Amygdala (tissue), 56 donors: Measurements from ENCODE around the gene APOM.

Experiments used
- DNase-seq, 56 donors: peaks; one replicate each; lab custom pipeline; 2025; lab: John Stamatoyannopoulos, UW

Gene APOM

GRCh38 chr6:31654574-31655348, 933 bp upstream of the APOM start:
- no peak for DNase-seq

DNA sequence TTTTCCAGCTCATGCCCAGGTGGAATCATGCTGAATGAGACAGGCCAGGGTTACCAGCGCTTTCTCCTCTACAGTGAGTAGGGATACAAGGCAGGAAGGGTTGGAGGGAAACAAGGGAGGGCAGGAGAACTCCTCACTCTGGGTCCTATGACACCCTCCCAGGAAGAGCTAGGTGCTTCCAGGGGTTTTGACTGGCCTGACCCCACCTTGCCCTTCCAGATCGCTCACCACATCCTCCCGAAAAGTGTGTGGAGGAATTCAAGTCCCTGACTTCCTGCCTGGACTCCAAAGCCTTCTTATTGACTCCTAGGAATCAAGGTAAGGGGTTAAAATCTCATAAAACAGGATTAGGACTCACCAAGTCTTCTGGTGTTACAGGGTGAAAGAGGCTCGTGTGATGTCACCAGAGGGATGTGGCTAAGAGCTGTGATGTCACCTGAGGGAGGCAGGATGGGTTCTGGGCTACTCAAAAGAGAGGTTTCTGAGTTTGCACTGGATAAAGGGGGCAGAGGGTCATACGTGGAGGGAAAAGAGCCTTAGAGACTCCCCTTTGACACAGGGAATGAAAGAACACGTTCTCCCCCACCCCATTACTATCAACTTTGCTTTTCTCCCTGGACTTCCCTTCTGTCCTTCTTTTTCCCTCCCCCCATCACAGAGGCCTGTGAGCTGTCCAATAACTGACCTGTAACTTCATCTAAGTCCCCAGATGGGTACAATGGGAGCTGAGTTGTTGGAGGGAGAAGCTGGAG, 1.9 kb downstream of the APOM start:
- no peak for DNase-seq

- DNase-seq, result no peak
Measured at GRCh38 chr6:31658158-31658688, 2.5 kb downstream of the APOM start.

GRCh38 chr6:31658983-31659648, 3.4 kb downstream of the APOM start:
- DNase-seq, result no peak

GRCh38 chr6:31659649-31660380, 4.1 kb downstream of the APOM start:
- DNase-seq, result peak in 1 of 56 donors; percentile 30

DNA sequence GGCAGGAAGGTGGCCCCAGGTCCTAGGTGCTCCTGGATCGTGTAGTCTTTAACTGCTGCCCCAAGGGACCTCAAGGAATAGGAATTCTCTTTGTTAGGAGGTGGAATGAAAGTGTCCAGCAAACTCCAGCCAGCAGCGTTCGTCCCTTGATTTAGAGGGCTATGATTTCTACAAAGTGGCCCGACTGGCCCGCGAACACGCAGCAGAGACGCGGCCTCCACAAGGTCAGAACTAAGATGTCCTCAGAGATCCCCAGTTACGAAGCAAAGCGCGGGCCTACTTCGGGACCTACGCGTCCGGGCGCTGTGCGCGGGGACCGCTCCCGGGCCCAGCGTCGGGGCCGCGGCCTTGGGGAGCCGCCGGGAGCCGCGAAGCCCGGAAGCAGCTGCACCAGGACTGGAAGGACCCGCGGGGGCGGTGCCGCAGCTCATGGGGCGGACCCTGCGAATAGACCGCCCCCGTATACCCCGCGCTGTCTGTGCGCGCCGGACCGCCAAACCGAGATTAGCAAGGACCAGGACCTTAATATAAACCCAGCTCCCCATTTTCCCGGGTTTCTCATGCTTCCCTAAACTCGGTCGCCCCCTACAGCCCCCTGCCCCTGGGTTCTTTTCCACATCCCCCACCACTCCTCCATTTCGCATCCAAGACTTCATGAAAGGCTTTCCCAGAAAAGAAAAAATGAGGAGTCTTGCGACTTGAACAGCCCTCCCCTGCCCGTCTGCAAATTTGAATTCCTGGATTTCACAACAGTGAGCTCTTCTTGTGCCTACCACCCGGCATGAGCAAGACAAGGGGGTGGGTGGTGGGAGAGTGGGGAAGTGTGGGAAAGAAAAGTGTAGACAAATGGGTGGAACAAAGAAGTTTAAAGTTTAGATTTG, 4.9 kb downstream of the APOM start, which contains the start of gene C6orf47:
TSS of gene C6orf47 (minus strand) at position 398 of the 881 bp plus-strand sequence. CDS start 831 bp downstream, outside the sequence.
- peak in 55 of 56 donors; percentile 12 to 86 (median 57) for DNase-seq

DNA sequence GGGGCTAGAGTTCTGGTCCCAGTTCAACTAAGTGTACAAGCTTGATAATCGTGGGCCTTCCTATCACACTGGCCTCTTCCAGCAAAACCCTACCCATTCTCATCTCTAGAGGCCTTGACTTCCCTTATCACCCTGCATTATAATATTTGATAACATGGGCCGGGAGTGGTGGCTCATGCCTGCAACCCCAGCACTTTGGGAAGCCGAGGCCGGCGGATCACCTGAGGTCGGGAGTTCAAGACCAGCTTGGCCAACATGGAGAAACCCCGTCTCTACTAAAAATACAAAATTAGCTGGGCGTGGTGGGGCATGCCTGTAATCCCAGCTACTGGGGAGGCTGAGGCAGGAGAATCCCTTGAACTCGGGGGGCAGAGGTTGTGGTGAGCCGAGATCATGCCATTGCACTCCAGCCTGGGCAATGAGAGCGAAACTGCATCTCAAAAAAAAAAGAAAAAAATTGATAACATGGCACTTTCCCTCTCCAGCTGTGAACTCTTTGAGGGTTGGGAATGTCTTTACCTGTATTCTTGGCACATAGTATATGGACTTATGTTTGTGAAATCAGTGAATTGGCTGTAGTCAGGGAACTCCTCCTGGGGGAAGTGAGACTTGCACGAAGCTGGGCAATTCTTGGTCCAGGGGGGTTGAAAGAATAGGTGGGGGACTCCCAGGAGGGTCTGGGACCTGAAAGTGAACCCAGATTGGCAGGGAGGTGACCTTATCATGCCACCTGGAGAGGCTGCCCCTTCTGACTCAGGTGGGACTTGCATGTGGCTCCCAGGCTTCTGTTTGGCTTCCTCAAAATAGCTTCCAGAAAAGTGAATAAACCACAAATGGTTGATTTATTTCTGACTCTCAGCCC, 5.8 kb downstream of the APOM start:
- DNase-seq, result no peak

DNA sequence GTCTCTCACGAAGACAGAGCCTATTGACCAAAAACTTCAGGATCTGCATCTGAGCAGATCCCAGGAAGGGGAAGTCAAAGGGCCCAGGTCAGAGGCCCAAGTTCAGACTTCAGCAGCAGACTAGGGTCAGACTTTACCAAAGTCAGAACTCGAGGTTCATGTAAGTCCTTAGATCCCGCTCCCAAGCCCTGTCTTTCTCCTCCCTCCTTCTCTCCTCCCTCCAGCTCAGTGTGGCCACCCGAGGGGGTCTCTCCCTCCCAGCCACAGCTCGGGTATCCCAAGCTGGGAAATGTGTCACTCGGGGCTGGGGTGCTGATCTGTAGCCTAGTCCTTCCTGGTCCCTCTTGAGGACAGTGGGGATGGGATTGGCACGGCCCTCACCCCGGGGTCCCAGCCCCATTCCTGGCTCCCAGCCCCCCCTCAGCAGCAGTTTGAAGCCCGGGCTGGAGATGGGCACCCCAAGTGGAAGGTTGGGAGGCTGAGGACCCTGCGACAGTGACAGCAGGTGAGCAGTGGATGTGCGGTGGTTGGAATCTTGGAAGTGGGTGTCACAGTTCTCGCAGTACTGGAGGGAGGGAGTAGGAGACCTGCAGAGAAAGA, 6.5 kb downstream of the APOM start:
- no peak for DNase-seq

DNA sequence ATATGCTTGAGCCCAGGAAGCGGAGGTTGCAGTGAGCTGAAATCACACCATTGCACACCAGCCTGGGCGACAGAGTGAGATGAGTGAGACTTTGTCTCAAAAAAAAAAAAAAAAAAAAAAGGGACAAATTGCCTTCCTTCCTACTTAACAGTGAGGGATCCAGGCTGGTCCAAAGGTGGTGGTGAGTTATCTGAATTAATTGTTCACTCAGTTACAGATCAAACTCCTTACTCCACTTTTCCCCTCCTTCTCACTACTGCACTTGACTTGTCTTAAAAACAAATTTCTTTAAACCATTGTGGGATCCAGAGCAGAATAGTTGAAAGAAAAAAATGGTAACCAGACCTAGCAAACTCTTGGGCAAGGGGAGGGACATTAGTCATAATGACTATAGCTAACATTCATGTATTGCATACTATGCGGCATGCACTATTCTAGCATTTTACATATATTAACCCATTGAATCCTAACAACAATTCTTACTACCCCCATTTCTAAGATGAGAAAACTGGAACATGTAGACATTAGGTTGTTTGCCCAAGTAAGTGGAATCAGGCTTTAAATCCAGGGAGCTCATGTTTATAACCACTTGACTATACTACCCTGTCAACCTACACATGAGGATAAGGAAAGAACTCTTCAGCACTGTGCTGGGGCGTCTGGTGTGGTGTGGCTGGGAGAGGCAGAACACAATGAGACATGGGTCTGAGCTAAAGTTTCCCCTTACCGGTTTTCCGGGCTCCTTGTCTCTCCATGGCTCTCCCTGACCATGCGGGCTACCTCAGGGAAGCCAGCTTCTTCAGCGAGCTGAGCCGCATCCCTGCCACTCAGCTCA, 7.6 kb downstream of the APOM start:
- no peak for DNase-seq

GRCh38 chr6:31663961-31664789, 8.5 kb downstream of the APOM start:
- DNase-seq, result peak in 3 of 56 donors; percentile 1 to 10 (median 8)

- peak; percentile 28 to 96 (median 84) for DNase-seq
Measured at GRCh38 chr6:31664790-31665500, 9.3 kb downstream of the APOM start, which contains the start of gene GPANK1. Gene GPANK1 (minus strand): TSS chr6:31664997. CDS start chr6:31664478, 519 bp downstream.

DNA sequence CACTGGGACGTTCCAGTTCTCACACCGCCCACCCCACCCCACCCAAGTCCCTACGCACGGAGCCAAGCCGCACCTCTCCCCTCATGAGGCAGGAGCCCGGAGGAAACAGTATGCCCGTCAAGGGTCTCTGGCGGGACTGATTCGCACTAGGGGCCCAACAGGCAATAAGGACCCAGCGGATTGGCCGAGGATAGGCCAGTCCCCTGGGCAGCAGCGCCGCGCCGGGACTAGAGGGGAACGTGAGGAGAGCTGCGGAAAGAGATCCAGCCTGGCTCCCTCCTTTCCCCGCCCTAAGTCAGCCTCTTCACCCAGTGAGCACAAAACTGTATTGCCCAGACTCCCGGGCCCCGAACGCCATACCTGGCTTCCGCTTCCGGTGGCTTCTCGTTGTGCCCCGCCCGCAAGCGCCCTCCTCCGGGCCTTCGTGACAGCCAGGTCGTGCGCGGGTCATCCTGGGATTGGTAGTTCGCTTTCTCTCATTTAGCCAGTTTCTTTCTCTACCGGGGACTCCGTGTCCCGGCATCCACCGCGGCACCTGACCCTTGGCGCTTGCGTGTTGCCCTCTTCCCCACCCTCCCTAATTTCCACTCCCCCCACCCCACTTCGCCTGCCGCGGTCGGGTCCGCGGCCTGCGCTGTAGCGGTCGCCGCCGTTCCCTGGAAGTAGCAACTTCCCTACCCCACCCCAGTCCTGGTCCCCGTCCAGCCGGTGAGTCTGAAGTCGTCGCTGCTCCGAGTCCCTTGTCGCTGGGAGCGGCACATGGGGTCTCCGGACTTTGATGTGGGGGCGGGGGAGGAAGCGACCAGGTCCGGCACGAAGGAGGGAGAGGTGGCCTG, 10.0 kb downstream of the APOM start, which contains the start of gene CSNK2B:
TSS of gene CSNK2B (plus strand) at position 580 of the 836 bp plus-strand sequence. CDS start 752 bp downstream, outside the sequence.
- peak; percentile 72 to 99 (median 98) for DNase-seq

DNA sequence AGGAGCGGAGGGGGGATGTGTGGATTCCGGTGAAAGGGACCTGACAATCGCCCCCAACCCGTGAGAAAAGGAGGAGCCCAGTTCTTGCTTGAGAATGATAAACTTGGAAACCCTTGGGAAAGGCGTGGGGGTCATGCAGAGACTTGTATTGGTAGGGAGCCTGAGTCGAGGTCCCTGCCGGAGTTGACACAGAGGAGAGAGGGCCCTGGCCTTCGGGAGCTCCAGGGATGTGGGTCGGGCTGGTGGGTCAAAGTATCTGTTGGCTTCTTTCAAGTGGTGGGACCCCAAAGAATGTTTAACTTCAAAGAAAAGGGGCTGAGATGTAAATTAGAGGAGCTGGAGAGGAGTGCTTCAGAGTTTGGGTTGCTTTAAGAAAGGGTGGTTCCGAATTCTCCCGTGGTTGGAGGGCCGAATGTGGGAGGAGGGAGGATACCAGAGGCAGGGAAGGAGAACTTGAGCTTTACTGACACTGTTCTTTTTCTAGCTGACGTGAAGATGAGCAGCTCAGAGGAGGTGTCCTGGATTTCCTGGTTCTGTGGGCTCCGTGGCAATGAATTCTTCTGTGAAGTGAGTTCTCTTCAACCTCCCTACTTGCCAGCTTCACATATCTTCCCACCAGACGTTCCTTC, 10.8 kb downstream of the APOM start:
- no peak for DNase-seq

GRCh38 chr6:31669676-31670075, 14.0 kb downstream of the APOM start, which contains the start of gene LY6G5B:
Gene LY6G5B (plus strand): TSS chr6:31669976. CDS start chr6:31670951, 975 bp downstream.
- no peak for DNase-seq
